ENCODE measurements around the gene KCTD4.

- TF ChIP-seq POLR2AphosphoS5 (IDR thresholded peaks at IDR 0.05; ENCODE audit: insufficient read depth, low read depth, low read length): no peak
- no peak for TF ChIP-seq CTCF (IDR thresholded peaks at IDR 0.05; ENCODE audit: extremely low read depth in 1 of 2, insufficient read depth in 1 of 2, low read depth in 1 of 2, low read length in 2 of 2)
- TF ChIP-seq EZH2 (IDR thresholded peaks at IDR 0.05; ENCODE audit: borderline replicate concordance, low read depth, low read length, severe bottlenecking): no peak
- TF ChIP-seq JUN (IDR thresholded peaks at IDR 0.05; ENCODE audit: borderline replicate concordance, insufficient read depth, insufficient read length, low read depth): no peak
- TF ChIP-seq MAX (IDR thresholded peaks at IDR 0.05; ENCODE audit: insufficient read depth, insufficient read length): no peak
- TF ChIP-seq POLR2A (IDR thresholded peaks at IDR 0.05; ENCODE audit: low read depth, low read length): no peak
- no peak for TF ChIP-seq FOS (IDR thresholded peaks at IDR 0.05; ENCODE audit: borderline replicate concordance, insufficient read depth, low read length)
- no peak for TF ChIP-seq MYC (IDR thresholded peaks at IDR 0.05; ENCODE audit: low read depth, low read length)
Measured at GRCh38 chr13:45166858-45167257, 34.0 kb downstream of the KCTD4 start.
